Neuronal stem cell (in vitro differentiated cells): Measurements from ENCODE around the gene NECTIN1. TPM values are rescaled to one million over a fixed set of nuclear protein-coding genes. Genes with fewer than 3 reads are reported as not detected.

ENCODE experiments used
- DNase-seq: peaks from one replicate; pipeline ENCODE4 v3.0.0-alpha.2; 2013; ENCODE audit warnings: low spot score
- H2AFZ ChIP-seq: one replicate; pipeline ENCODE4 v1.6.1; 2013; ENCODE audit warnings: mild to moderate bottlenecking, low read length, inconsistent platforms
- H2AK5ac ChIP-seq: 2 replicates; pipeline ENCODE4 v1.6.1; 2013; ENCODE audit warnings: low read depth, mild to moderate bottlenecking, inconsistent platforms, low read length, moderate library complexity, mixed read lengths
- H2BK120ac ChIP-seq: 2 replicates; pipeline ENCODE4 v1.6.1; 2013; ENCODE audit warnings: low read depth, mild to moderate bottlenecking, inconsistent platforms, low read length, moderate library complexity, mixed read lengths
- H2BK12ac ChIP-seq: one replicate; pipeline ENCODE4 v1.6.1; 2013; ENCODE audit warnings: low read length, inconsistent platforms
- H2BK15ac ChIP-seq: 2 replicates; pipeline ENCODE4 v1.6.1; 2013; ENCODE audit warnings: mild to moderate bottlenecking, low read length, inconsistent platforms, mixed read lengths
- H2BK5ac ChIP-seq: one replicate; pipeline ENCODE4 v1.6.1; 2013; ENCODE audit warnings: inconsistent platforms, mild to moderate bottlenecking, low read length, moderate library complexity
- H3K14ac ChIP-seq: one replicate; pipeline ENCODE4 v1.6.1; 2013; ENCODE audit warnings: low read length, inconsistent platforms
- H3K18ac ChIP-seq: 2 replicates; pipeline ENCODE4 v1.6.1; 2013; ENCODE audit warnings: low read length, inconsistent platforms
- H3K23ac ChIP-seq: 2 replicates; pipeline ENCODE4 v1.6.1; 2013; ENCODE audit warnings: low read depth, mild to moderate bottlenecking, mixed read lengths, low read length, inconsistent platforms; ENCODE audit not compliant: poor library complexity
- H3K27ac ChIP-seq: replicated peaks from 3 replicates; pipeline ENCODE4 v1.5.1; 2013; ENCODE audit warnings: low read length, inconsistent platforms
- H3K27me3 ChIP-seq, 3 experiments: 2 replicates each; pipeline ENCODE4 v1.6.1; 2013; ENCODE audit warnings: low read length in 3 of 3, mild to moderate bottlenecking in 2 of 3, inconsistent platforms in 1 of 3, low read depth in 1 of 3, mixed read lengths in 1 of 3, moderate library complexity in 1 of 3; ENCODE audit not compliant: control insufficient read depth in 3 of 3, insufficient read depth in 3 of 3
- H3K36me3 ChIP-seq, 2 donors: replicated peaks in 1 of 2; 2 replicates each; pipeline ENCODE4 v1.6.1; 2013; ENCODE audit warnings: low read length in 2 of 2; ENCODE audit not compliant: control insufficient read depth in 2 of 2, insufficient read depth in 2 of 2
- H3K4ac ChIP-seq: 2 replicates; pipeline ENCODE4 v1.6.1; 2013; ENCODE audit warnings: inconsistent platforms, mild to moderate bottlenecking, low read length, moderate library complexity
- H3K4me1 ChIP-seq, 2 donors: 1 replicate in 1 of 2; 2 replicates in 1 of 2; pipeline ENCODE4 v1.6.1; 2013; ENCODE audit warnings: low read length in 2 of 2, low read depth in 1 of 2; ENCODE audit not compliant: control insufficient read depth in 2 of 2, insufficient read depth in 1 of 2
- H3K4me2 ChIP-seq: one replicate; pipeline ENCODE4 v1.6.1; 2013; ENCODE audit warnings: mild to moderate bottlenecking, low read length, inconsistent platforms; ENCODE audit not compliant: insufficient read depth, poor library complexity, severe bottlenecking
- H3K4me3 ChIP-seq, 2 donors: 2 replicates each; pipeline ENCODE4 v1.5.1; 2013; ENCODE audit warnings: low read length in 2 of 2, mild to moderate bottlenecking in 2 of 2, inconsistent platforms in 1 of 2, moderate library complexity in 1 of 2
- H3K79me1 ChIP-seq: one replicate; pipeline ENCODE4 v1.6.1; 2013; ENCODE audit warnings: low read depth, mild to moderate bottlenecking, inconsistent platforms, low read length, moderate library complexity
- H3K9ac ChIP-seq: one replicate; pipeline ENCODE4 v1.6.1; 2013; ENCODE audit warnings: mild to moderate bottlenecking, low read depth, low read length, inconsistent platforms; ENCODE audit not compliant: poor library complexity
- H3K9me3 ChIP-seq, 2 donors: replicated peaks in 1 of 2; 2 replicates each; pipeline versions ENCODE3 to v1.6.1; 2013; ENCODE audit warnings: low read length in 2 of 2, mild to moderate bottlenecking in 2 of 2, inconsistent platforms in 1 of 2, low read depth in 1 of 2, mixed read lengths in 1 of 2, moderate library complexity in 1 of 2; ENCODE audit not compliant: control insufficient read depth in 2 of 2, insufficient read depth in 1 of 2
- H4K8ac ChIP-seq: one replicate; pipeline ENCODE4 v1.6.1; 2013; ENCODE audit warnings: low read depth, mild to moderate bottlenecking, inconsistent platforms, low read length, moderate library complexity
- H4K91ac ChIP-seq: one replicate; pipeline ENCODE4 v1.6.1; 2013; ENCODE audit warnings: low read length, low read depth, mild to moderate bottlenecking, inconsistent platforms; ENCODE audit not compliant: poor library complexity
- WGBS, 2 donors: extraction: QIAGEN DNeasy Blood & Tissue Kit; methylation state at CpG; one replicate each; pipeline ENCODE4 v1.1.7; 2013; ENCODE audit warnings: missing lambda C conversion rate in 2 of 2, mixed read lengths in 1 of 2; ENCODE audit not compliant: insufficient read length in 2 of 2, insufficient replicate concordance in 1 of 2; ENCODE audit errors: extremely low coverage in 2 of 2; 5-methylcytosine and 5-hydroxymethylcytosine counted together
- polyA plus RNA-seq, 2 experiments: library from polyadenylated mRNA; stranded (reverse); fragments of 200-250 nt; gene quantifications; one replicate each; pipeline ENCODE4 v1.2.3, GENCODE V29; 2013

The NECTIN1 gene, protein sequence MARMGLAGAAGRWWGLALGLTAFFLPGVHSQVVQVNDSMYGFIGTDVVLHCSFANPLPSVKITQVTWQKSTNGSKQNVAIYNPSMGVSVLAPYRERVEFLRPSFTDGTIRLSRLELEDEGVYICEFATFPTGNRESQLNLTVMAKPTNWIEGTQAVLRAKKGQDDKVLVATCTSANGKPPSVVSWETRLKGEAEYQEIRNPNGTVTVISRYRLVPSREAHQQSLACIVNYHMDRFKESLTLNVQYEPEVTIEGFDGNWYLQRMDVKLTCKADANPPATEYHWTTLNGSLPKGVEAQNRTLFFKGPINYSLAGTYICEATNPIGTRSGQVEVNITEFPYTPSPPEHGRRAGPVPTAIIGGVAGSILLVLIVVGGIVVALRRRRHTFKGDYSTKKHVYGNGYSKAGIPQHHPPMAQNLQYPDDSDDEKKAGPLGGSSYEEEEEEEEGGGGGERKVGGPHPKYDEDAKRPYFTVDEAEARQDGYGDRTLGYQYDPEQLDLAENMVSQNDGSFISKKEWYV
- polyA plus RNA-seq (2013, experiment 1 of 2) = 36.8 TPM
- 36.7 TPM for polyA plus RNA-seq (2013, experiment 2 of 2)

DNA sequence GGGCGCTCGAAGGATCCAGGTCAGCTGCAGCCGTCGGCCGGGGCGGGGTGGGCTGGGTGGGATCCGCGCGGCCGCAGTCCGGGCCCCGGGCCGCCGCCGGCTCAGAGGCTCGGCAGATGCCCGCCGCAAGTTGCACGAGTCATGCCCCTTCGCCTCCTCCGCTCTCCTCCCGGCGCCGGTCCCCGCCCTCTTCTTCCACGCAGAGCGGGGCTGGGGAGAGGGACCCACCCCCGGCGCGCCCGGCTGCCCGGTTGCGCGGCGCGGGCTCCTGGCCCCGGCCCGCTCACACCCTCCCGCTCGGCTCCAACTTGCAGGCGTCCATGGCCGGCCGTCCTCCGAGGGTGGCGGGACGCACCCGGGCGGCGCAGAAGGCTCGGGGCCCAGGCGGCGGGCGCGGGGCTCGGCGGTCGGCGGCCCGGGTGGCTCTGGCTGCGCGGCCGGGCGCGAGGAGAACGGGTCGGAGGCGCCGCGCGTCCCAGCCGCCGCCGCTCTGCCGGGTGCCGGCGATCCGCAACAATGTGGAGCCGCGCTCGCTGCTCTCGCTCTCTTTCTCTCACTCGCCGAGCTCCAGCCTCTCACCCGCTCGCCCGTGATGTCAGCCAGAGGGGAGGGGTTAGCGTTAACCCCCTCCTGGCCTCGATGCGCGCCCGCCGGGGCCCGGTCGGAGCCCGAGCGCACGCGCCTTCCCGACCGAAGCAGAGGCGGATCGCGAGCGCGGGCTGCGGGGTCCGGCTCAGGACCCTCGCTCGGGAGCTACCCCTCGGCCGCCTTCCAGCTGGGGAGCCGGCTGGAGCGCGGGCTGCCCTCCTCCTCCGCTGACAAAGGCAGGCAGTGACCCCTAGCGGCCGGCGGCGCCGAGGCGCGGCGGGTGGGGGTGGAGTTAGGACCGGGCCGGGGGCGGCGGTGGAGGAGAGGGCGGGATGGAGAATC, at the start of gene NECTIN1:
TSS of gene NECTIN1 (minus strand) at position 550 of the 930 bp plus-strand sequence. CDS start 647 bp downstream, outside the sequence.
- no peaks in the 10 kb centered on the region for H3K9me3 ChIP-seq
- peak within 1 kb of the TSS; percentile 48 for H2AK5ac ChIP-seq
- peak within 1 kb of the TSS; percentile 45 for H3K4ac ChIP-seq
- peaks cover 0 to 22% (median 0%) of the 10 kb centered on the region in 3 experiments for H3K27me3 ChIP-seq
- no peaks in the 10 kb centered on the region for H3K36me3 ChIP-seq
- H3K14ac ChIP-seq = peak within 1 kb of the TSS; percentile 41
- peak within 1 kb of the TSS; percentile 80 for H2AFZ ChIP-seq
- H3K79me1 ChIP-seq = peaks cover 15% of the 10 kb centered on the region
- WGBS, 2 donors = no CpG with 5 or more reads among the region's 128 CpGs
- peak; percentile 94 for DNase-seq
- peaks cover 25 to 27% of the 10 kb centered on the region in 2 donors for H3K4me1 ChIP-seq
- peak within 1 kb of the TSS; percentile 73 to 84 for H3K4me3 ChIP-seq
- H4K8ac ChIP-seq = no peak within 1 kb of the TSS
- H2BK15ac ChIP-seq = peak within 1 kb of the TSS; percentile 23
- H2BK5ac ChIP-seq = peak within 1 kb of the TSS; percentile 97
- no peak within 1 kb of the TSS for H2BK12ac ChIP-seq
- peak within 1 kb of the TSS; percentile 87 for H3K27ac ChIP-seq
- H2BK120ac ChIP-seq = peak within 1 kb of the TSS; percentile 56
- H3K4me2 ChIP-seq = peak within 1 kb of the TSS; percentile 98
- peak within 1 kb of the TSS; percentile 97 for H3K18ac ChIP-seq
- no peak within 1 kb of the TSS for H4K91ac ChIP-seq
- peak within 1 kb of the TSS; percentile 36 for H3K23ac ChIP-seq
- peak within 1 kb of the TSS; percentile 99 for H3K9ac ChIP-seq

DNA sequence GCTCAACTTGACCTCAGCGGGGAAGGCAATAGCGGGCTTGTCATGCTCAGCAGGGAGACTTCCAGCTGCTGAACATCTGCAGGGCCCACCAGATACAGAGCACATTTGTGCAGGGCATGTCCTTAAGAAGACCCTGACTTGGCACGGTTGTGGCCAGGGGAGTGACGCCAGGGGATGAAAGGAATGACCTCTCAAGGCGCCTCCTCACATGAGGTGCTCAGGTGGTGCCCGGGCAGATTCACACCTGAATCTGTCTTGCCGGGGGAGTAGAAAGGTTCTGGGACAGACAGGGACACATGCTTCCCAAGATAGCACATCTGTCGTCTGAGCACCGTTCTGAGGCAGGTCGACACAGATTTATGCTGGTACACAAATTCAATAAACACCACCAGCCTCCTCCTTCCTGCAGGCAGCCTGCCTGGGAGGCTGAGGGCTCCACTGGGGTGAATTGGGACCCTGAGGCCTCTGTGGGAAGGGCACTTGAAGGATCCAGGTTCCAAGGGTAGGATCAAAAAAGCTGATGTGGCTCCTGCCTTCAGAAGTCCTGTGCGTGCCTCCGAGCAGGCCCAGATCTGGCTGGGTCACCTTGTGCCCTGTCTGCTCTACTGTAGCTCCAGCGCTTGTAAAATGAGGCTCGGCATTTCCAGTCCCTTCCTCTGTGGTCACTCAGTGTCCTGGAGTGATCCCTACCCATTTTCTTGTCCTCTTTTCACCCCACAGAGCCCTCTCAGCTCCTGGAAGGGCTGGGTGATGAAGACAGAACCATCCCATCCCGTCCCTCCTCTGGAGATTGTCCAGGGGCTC, 49.6 kb upstream of the NECTIN1 start:
- no peak overlapping the region for H2BK12ac ChIP-seq
- H4K8ac ChIP-seq = no peak overlapping the region
- H2BK5ac ChIP-seq = no peak overlapping the region
- no peak overlapping the region for H3K4me3 ChIP-seq
- H2AK5ac ChIP-seq = no peak overlapping the region
- no peak for DNase-seq
- H3K27ac ChIP-seq = no peak overlapping the region
- H3K4ac ChIP-seq = no peak overlapping the region
- H3K9ac ChIP-seq = no peak overlapping the region
- no peak overlapping the region for H3K4me2 ChIP-seq
- no peaks in the 10 kb centered on the region for H3K9me3 ChIP-seq
- peaks cover 0 to 28% (median 0%) of the 10 kb centered on the region in 3 experiments for H3K27me3 ChIP-seq
- no peak overlapping the region for H4K91ac ChIP-seq
- H3K4me1 ChIP-seq = peaks cover 0 to 3% of the 10 kb centered on the region in 2 donors
- H3K18ac ChIP-seq = no peak overlapping the region
- WGBS, 2 donors = no CpG with 5 or more reads among the region's 15 CpGs
- H3K23ac ChIP-seq = no peak overlapping the region
- no peaks in the 10 kb centered on the region for H3K79me1 ChIP-seq
- no peak overlapping the region for H3K14ac ChIP-seq
- H2AFZ ChIP-seq = no peak overlapping the region
- H2BK15ac ChIP-seq = no peak overlapping the region
- H3K36me3 ChIP-seq = no peaks in the 10 kb centered on the region
- H2BK120ac ChIP-seq = no peak overlapping the region

DNA sequence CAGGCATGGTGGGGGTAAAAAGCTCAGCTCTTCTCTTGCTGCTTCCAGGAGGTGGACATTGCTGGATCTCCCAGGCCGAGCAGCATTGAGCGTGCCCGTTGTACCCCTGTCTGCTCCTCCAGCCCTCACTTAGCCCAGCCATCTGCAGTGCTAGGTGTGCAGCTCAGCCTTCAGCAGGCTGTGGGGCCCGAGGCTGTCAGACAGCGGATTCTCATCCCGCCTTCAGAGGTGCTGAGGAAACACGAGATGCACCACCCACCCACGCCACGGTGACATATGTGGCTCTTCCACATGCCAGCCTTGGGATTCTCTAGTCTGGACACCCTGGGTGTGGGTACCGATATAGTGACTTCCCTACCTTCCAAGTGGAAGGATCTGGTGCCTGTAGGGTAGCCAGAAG, 48.9 kb upstream of the NECTIN1 start:
- H2AFZ ChIP-seq = no peak overlapping the region
- no peak overlapping the region for H3K14ac ChIP-seq
- H3K9me3 ChIP-seq = no peaks in the 10 kb centered on the region
- H4K91ac ChIP-seq = no peak overlapping the region
- no peak overlapping the region for H3K18ac ChIP-seq
- H2BK15ac ChIP-seq = no peak overlapping the region
- WGBS, 2 donors = no CpG with 5 or more reads among the region's 10 CpGs
- no peak overlapping the region for H2BK120ac ChIP-seq
- no peak for DNase-seq
- no peak overlapping the region for H3K4ac ChIP-seq
- no peak overlapping the region for H3K4me3 ChIP-seq
- H4K8ac ChIP-seq = no peak overlapping the region
- H2BK5ac ChIP-seq = no peak overlapping the region
- H3K79me1 ChIP-seq = no peaks in the 10 kb centered on the region
- no peak overlapping the region for H2AK5ac ChIP-seq
- H3K27me3 ChIP-seq = peaks cover 0 to 27% (median 0%) of the 10 kb centered on the region in 3 experiments
- H3K9ac ChIP-seq = no peak overlapping the region
- no peak overlapping the region for H2BK12ac ChIP-seq
- no peak overlapping the region for H3K4me2 ChIP-seq
- H3K27ac ChIP-seq = no peak overlapping the region
- H3K23ac ChIP-seq = no peak overlapping the region
- H3K4me1 ChIP-seq = peaks cover 0 to 3% of the 10 kb centered on the region in 2 donors
- H3K36me3 ChIP-seq = no peaks in the 10 kb centered on the region
